Duodenal mucosa (tissue), 2 donors: ENCODE data around the gene MEX3A.
"Not testable (repeated sequence)": the region's sequence is repeated elsewhere in the genome, so short reads cannot be mapped to it uniquely, and the experiment has no call there.

Experiments
- H3K27ac ChIP-seq: one replicate; pipeline ENCODE4 v1.7.0; 2013; ENCODE audit warnings: low read depth, low read length
- H3K27me3 ChIP-seq, 2 donors: one replicate each; pipeline ENCODE4 v1.7.0; 2013; ENCODE audit warnings: low read length in 2 of 2, control low read depth in 1 of 2; ENCODE audit not compliant: insufficient read depth in 2 of 2, control insufficient read depth in 1 of 2
- H3K36me3 ChIP-seq, 2 donors: one replicate each; pipeline ENCODE4 v1.7.0; 2013; ENCODE audit warnings: low read length in 2 of 2, control low read depth in 1 of 2; ENCODE audit not compliant: insufficient read depth in 2 of 2, control insufficient read depth in 1 of 2
- H3K4me1 ChIP-seq, 2 donors: one replicate each; pipeline ENCODE4 v1.7.0; 2013; ENCODE audit warnings: low read length in 2 of 2, control low read depth in 1 of 2; ENCODE audit not compliant: insufficient read depth in 2 of 2, control insufficient read depth in 1 of 2
- H3K4me3 ChIP-seq, 2 donors: one replicate each; pipeline ENCODE4 v1.7.0; 2013; ENCODE audit warnings: low read length in 2 of 2, low read depth in 1 of 2
- H3K9ac ChIP-seq, 2 donors: one replicate each; pipeline ENCODE4 v1.7.0; 2013; ENCODE audit warnings: low read length in 2 of 2, low read depth in 1 of 2
- H3K9me3 ChIP-seq, 2 donors: one replicate each; pipeline ENCODE4 v1.7.0; 2013; ENCODE audit warnings: low read length in 2 of 2, control low read depth in 1 of 2; ENCODE audit not compliant: control insufficient read depth in 1 of 2

MEX3A gene

DNA sequence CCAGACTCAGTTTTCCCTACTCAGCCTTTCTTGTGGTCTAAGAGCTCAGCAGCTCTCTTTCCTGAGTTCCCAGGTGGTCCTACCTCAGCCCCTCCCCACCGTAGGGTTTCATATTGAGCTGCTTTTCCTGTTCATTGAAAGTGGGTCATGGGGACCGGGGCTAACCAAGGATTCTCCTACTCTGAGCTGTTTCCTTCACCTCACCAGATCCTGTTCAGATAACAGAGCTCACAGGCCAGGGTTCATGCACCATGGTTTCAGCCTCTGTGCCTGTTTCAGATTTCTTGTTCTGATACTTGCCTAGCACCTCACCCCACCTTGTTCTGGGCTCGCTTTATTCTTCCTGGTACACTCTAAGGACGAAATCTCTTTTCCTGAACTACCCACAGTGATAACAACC, 37.2 kb downstream of the MEX3A start:
- H3K36me3 ChIP-seq: peaks cover 7 to 54% of the 10 kb centered on the region in 2 donors

DNA sequence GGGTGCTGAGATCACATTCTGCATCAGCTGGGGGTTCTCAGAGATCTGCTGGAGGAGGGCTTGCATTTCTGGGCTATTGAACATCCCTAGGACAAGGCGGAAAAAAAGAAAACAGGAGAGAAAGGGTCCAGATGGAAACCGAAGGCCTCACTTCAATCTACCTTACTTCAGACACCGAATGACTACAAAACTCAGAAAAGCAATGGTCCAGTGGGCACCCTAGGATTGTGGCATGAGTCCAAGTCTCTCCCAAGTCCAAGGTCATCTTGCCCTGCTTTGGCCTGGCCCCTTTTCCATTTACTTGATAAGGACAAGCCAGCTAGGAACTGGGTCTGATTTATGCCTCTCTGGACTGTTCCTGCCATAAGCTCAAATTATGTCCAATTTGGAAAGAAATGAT, 39.4 kb downstream of the MEX3A start:
- no peaks in the 10 kb centered on the region for H3K9me3 ChIP-seq
- no peak overlapping the region for H3K4me3 ChIP-seq
- H3K27me3 ChIP-seq: no peaks in the 10 kb centered on the region
- no peak overlapping the region for H3K27ac ChIP-seq
- peaks cover 0 to 32% of the 10 kb centered on the region in 2 donors for H3K36me3 ChIP-seq
- no peaks in the 10 kb centered on the region for H3K4me1 ChIP-seq
- no peak overlapping the region for H3K9ac ChIP-seq

More for the DNA sequence above, 37.2 kb downstream of the MEX3A start:
- H3K4me3 ChIP-seq: no peak overlapping the region
- H3K9me3 ChIP-seq: no peaks in the 10 kb centered on the region
- H3K27ac ChIP-seq: no peak overlapping the region
- H3K27me3 ChIP-seq: no peaks in the 10 kb centered on the region
- no peak overlapping the region for H3K9ac ChIP-seq
- H3K4me1 ChIP-seq: no peaks in the 10 kb centered on the region

DNA sequence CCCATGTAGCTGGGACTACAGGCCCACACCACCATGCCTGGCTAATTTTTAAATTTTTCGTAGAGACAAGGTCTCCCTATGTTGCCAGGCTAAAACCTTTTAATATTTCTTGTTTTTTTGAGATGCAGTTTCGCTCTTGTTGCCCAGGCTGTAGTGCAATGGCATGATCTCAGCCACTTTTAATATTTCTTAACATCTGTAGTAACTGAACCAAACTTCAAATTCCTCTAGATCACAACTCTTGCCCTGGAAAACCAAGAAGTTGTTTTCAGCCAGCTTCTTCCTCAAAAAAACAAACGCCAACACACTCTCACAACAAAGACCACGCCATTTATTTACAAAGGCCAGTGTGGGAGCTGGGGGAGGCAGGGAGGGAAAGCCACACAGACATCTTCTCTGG, 47.3 kb downstream of the MEX3A start:
- not testable (repeated sequence) for H3K9me3 ChIP-seq, H3K4me3 ChIP-seq, H3K27ac ChIP-seq, H3K9ac ChIP-seq, H3K27me3 ChIP-seq, H3K4me1 ChIP-seq
- H3K36me3 ChIP-seq: peaks cover 0 to 15% of the 10 kb centered on the region in 2 donors

DNA sequence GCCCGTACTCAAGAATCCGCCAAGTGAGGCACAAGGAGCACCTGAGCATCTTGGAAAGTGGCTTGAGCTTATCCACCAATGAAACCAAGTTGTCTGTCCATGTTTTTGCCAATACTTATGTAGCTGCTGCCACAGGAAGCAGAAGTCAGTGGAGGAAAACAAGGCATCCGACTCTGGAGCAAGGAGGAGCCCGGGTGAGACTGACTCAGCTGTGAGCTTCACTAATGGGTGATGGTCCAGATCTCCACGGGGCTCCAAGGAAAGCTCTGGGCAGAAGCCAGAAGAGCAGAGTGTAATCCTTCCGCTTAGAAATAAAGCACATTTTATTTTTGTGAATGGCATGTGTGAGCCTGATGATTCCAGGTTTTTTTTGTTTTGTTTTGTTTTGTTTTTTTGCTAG, 49.3 kb downstream of the MEX3A start:
- no peaks in the 10 kb centered on the region for H3K4me1 ChIP-seq
- H3K27ac ChIP-seq: no peak overlapping the region
- no peak overlapping the region for H3K4me3 ChIP-seq
- H3K36me3 ChIP-seq: peaks cover 0 to 15% of the 10 kb centered on the region in 2 donors
- H3K27me3 ChIP-seq: no peaks in the 10 kb centered on the region
- H3K9me3 ChIP-seq: no peaks in the 10 kb centered on the region
- no peak overlapping the region for H3K9ac ChIP-seq

DNA sequence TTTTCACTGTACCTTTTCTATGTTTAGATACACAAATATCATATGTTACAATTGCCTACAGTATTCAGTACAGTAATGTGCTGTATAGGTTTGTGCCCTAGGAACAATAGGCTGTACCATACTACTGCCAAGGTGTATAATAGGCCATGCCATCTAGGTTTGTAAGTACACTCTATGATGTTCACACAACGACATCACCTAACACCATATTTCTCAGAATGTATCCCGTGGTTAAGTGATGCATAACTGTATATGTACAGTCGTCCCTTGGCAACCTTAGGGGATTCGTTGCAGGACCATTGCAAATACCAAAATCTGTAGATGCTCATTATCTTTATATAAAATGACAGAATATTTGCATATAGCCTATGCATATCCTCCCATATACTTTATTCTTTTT, 55.7 kb downstream of the MEX3A start:
- no peaks in the 10 kb centered on the region for H3K9me3 ChIP-seq
- H3K9ac ChIP-seq: no peak overlapping the region
- no peak overlapping the region for H3K27ac ChIP-seq
- no peaks in the 10 kb centered on the region for H3K36me3 ChIP-seq
- H3K27me3 ChIP-seq: no peaks in the 10 kb centered on the region
- H3K4me1 ChIP-seq: peaks cover 4 to 9% of the 10 kb centered on the region in 2 donors
- no peak overlapping the region for H3K4me3 ChIP-seq

DNA sequence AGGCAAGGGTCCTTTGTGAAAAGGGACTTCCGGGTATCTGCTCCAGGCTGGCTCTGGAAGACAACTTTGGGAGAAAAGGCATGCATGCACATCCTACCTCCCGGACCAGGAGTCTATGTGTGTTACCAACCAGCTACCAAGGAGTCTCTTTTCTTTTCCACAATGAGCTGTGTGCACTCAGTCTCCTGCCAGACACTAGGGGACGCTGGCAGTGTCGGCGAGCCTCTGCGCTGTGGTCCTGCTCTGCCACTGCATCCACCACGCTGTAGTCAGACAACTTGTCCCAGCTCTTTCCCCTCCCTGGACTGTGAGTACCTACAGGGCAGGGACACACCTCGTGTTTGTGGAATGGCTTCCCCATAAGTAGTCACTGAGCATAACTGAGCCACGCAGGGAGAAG, 56.4 kb downstream of the MEX3A start:
- peak overlapping the region; percentile 10 to 21 for H3K4me3 ChIP-seq
- no peaks in the 10 kb centered on the region for H3K36me3 ChIP-seq
- H3K4me1 ChIP-seq: peaks cover 4 to 12% of the 10 kb centered on the region in 2 donors
- H3K9ac ChIP-seq: no peak overlapping the region
- H3K27me3 ChIP-seq: no peaks in the 10 kb centered on the region
- H3K27ac ChIP-seq: no peak overlapping the region
- H3K9me3 ChIP-seq: no peaks in the 10 kb centered on the region

DNA sequence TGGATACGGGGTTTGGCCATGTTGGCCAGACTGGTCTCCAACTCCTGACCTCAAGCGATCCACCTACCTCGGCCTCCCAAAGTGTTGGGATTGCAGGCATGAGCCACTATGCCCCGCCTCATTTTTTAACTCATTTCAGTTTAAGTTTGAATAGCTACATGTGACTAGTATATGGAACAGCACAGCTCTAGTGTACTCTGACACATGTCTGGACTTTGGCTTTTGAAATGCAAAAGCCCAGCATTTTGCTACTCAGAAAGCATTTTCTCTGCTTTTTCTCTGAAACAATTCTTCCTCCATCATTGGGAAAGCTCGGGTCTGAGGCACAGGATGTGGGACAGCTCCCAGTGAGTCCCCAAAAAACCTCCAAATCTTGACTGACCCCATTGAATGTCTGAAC, 57.5 kb downstream of the MEX3A start:
- H3K4me3 ChIP-seq: no peak overlapping the region
- no peak overlapping the region for H3K9ac ChIP-seq
- H3K27me3 ChIP-seq: no peaks in the 10 kb centered on the region
- H3K36me3 ChIP-seq: no peaks in the 10 kb centered on the region
- H3K4me1 ChIP-seq: peaks cover 9 to 19% of the 10 kb centered on the region in 2 donors
- no peaks in the 10 kb centered on the region for H3K9me3 ChIP-seq
- H3K27ac ChIP-seq: no peak overlapping the region
